HG03025 (cell line): ENCODE measurements around the gene PLD6.

Experiments
- ATAC-seq: cut with Tn5 transposase; IDR thresholded peaks from one replicate; pipeline ENCODE4 v1.9.1; 2021; ENCODE audit warnings: mild to moderate bottlenecking, moderate library complexity; ENCODE audit not compliant: unreplicated experiment, low FRiP score

PLD6 gene

GRCh38 chr17:17180141-17180603 lies 26.0 kb downstream of the PLD6 start:
- ATAC-seq, result no peak

DNA sequence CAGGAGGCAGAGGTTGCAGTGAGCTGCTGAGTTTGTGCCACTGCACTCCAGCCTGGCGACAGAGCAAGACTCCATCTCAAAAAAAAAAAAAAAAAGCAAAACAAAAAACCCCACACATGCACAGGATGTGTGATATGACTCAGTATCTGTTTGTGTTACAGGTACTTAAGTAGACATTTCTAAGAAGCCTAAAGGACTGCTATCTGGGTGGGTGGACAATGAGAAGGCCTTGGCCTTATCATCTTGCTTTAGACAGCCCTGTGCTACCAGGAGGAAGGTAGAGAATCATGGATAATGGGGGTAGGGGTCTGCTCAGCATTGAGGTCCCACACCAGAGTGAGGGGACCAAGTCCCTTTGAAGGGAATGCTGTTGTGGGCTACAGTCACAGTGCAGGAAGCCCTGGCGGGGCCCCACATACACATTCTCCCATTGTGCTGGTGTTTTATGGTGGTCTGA lies 26.7 kb downstream of the PLD6 start:
- no peak for ATAC-seq

- ATAC-seq, result no peak
Observed at GRCh38 chr17:17177176-17177575, 29.0 kb downstream of the PLD6 start.

DNA sequence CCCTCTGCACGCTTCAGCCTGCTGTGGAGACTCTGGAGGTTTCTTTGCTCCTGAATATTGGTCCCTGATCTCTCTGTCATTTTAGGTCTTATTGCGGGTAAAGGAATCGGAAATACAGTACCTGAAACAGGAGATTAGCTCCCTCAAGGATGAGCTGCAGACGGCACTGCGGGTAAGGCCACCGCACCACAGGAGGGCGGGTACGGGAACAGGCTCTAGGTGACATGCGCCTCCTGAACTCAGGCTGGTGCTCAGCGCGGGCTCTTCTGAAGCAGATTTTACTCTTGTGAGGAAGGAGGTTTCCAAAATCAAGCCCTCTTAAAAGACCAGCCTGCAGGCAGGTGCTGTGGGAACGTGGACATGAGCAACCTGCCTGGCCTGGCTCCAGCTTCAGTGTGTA lies 29.8 kb downstream of the PLD6 start:
- no peak for ATAC-seq

- ATAC-seq, result no peak
Observed at GRCh38 chr17:17175917-17176316, 30.2 kb downstream of the PLD6 start.

GRCh38 chr17:17175340-17175739 lies 30.8 kb downstream of the PLD6 start:
- no peak for ATAC-seq

- ATAC-seq, result no peak
Observed at GRCh38 chr17:17173921-17174320, 32.2 kb downstream of the PLD6 start.

- no peak for ATAC-seq
Observed at GRCh38 chr17:17172990-17173389, 33.1 kb downstream of the PLD6 start.

DNA sequence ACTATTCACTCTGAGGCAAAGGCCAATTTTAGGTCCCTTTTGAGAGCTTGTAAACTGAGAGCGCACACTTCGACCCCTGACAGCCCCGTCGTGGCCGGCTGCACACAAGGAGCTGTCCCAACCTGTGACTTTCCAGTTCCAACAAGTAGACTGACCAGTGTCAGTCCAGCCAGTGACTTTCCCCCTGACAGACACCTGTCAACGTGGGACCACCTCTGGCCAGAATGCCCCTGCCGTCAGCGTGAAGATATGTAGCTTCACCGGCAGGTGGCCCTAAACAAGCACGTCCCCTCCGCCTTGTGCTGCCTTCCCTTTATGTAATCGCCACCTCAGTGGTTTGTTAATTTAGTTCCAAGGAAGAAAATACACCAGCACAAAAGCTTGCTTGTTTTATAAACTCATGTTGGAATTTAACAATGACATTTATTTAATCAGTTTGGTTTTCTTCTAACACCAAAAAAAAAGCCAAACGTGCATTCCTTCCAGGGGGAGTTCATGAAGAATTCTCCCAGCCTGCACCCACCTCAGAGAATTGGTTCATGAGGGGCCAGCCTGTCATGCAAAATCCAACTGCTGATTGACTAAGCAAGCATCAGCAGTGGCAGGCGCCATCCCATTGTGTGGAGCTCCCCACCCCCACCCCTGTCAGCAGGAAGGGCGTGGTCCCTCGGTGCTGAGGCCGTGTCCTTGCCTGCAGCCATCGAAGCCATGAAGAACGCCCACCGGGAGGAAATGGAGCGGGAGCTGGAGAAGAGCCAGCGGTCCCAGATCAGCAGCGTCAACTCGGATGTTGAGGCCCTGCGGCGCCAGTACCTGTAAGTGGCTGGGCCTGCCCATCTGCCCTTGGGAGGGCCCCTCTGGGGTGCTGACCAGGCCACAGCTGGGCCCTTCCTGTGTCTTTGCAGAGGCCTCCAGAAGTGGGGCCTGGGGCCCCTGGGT lies 33.9 kb downstream of the PLD6 start:
- no peak for ATAC-seq

DNA sequence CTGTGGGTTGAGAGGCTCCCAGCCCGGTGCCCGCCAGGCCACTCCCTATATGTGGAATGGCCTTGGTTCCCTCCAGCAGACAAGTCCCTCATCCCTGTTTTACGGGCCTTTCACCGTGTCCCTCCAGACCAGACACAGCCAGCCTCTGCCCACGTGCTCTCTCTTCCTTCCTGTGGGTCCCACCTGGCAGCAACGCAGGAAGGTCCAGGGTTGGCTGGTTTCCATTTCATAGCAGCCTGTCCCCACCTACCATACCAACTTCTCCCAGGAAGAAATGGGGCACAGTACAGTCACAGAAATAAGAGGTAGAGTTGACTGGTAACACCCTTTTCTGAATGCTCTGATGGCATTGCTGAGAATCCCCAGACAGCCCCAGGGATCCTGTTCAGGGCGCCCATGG lies 34.9 kb downstream of the PLD6 start:
- ATAC-seq, result no peak

- no peak for ATAC-seq
Observed at GRCh38 chr17:17170346-17170985, 35.7 kb downstream of the PLD6 start.

DNA sequence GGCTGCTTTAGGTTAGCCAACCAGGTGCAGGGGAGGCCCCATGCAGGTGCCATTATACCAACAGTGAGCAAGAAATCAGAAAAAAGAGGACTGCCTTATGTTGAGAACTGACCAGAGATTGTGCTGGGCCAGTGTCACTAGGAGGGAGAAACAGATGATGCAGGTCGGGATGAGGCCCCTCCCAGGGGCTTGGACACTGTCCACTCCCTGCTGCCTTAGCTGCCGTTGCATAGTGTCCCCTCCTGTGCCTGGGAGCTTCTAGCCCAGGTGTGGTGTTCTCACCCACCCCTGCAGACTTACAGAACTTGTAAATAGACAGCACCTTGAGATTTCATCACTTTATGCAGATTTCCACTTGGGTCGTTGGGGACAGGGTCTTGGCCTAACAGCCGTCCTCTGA lies 36.7 kb downstream of the PLD6 start:
- no peak for ATAC-seq

DNA sequence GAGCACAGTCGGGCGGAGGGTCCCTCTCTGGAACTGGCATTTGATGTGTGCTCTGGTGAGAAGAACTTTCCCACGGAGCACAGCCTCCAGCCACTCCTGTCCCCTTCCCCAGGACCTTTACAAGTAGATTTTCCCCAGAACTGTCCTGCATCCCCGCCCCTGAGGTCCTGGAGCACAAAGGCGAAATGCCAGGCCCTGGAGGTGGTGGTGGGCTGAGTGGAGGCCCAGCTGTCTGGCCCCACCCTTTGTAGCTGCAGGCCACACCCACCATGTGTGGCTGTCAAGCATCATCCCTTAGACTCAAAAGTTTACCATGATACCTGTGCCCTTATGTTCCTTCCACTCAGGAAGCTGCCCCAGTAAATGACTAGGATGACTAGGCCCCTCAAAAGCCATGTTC lies 37.7 kb downstream of the PLD6 start:
- ATAC-seq, result no peak

- ATAC-seq, result no peak
Observed at GRCh38 chr17:17167986-17168385, 38.1 kb downstream of the PLD6 start.

GRCh38 chr17:17167356-17167755 lies 38.8 kb downstream of the PLD6 start:
- ATAC-seq, result no peak

- ATAC-seq, result no peak
Observed at GRCh38 chr17:17166446-17166845, 39.7 kb downstream of the PLD6 start.

DNA sequence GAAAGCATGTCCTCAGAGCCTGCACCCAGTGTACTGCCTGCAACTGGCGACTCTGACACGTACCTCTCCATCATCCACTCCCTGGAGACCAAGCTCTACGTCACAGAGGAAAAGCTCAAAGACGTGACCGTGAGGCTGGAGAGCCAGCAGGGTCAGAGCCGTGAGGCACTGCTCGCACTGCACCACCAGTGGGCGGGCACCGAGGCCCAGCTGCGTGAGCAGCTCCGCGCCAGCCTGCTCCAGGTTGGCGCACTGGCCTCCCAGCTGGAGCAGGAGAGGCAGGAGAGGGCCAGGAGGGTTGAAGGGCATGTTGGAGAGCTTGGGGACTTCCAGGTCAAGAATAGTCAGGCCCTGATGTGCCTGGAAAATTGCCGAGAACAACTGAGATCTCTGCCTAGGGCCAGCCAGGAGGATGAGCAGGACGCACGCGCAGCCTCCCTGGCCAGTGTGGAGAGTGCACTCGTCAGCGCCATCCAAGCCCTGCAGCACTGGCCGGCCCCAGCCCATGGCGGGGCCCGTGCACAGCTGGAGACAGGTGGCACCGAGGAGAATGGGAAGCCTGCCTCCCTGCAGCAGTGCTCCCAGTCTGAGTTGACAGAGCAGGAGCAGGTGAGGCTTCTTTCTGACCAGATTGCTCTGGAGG lies 40.3 kb downstream of the PLD6 start:
- ATAC-seq, result no peak

DNA sequence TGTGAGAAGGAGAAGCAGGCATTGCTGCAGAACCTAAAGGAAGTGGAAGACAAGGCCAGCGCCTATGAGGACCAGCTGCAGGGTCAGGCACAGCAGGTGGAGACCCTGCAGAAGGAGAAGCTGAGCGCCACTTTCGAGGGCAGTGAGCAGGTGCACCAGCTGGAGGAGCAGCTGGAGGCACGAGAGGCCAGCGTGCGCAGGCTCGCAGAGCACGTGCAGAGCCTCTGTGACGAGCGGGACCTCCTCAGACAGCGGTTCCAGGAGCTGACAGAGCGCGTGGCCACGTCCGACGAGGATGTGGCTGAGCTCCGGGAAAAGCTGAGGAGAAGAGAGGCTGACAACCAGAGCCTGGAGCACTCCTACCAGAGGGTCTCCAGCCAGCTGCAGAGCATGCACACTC lies 41.5 kb downstream of the PLD6 start:
- no peak for ATAC-seq

DNA sequence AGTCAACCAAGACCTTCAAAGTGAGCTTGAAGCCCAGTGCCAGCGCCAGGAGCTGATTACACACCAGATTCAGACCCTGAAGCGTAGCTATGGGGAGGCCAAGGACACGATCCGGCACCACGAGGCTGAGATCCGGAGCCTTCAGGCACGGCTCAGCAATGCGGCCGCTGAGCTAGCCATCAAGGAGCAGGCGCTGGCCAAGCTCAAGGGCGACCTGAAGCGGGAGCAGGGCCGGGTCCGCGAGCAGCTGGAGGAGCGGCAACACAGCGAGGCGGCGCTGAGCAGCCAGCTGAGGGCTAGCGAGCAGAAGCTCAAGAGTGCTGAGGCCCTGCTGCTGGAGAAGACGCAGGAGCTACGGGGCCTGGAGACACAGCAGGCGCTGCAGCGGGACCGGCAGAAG lies 42.0 kb downstream of the PLD6 start:
- no peak for ATAC-seq

DNA sequence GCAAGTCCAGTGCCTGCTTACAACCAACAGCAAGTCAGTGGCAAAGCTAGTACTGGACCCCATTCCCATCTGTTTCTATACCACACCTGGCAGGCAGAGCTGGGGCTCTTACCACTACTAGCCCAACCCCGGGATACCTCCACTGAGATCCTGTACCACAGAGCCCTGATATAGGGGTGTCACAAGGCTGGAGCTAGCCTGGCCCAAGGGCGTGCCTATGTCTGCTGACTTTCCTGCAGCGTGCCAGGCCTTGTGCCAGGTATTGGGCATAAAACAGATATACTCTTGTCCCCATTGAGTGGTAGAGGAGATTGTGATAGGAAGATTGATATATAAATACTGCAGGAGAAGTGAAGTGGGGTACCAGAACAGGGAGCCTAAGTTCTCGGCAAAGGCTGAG lies 44.4 kb downstream of the PLD6 start:
- no peak for ATAC-seq

- ATAC-seq, result no peak
Observed at GRCh38 chr17:17161121-17161520, 45.0 kb downstream of the PLD6 start.
